Measurements from ENCODE around the gene CLCN2.

- TF ChIP-seq POLR2A (IDR thresholded peaks at IDR 0.05; ENCODE audit: low read depth, low read length): no peak
- TF ChIP-seq POLR2AphosphoS5 (IDR thresholded peaks at IDR 0.05; ENCODE audit: low read depth, low read length): no peak
- no peak for TF ChIP-seq TAF1 (IDR thresholded peaks at IDR 0.05; ENCODE audit: borderline replicate concordance, low read depth, low read length)
These were observed 54.9 kb downstream of the CLCN2 start for GRCh38 chr3:184306341-184306972.
